GM19193 (cell line): ENCODE data around the gene OTUD4.
A peak's percentile ranks its signal among the peaks of the same experiment; 100 is the strongest.

ENCODE experiments used
- POLR2A ChIP-seq: IDR thresholded peaks from 4 replicates; pipeline ENCODE4 v1.6.1; 2011; ENCODE audit not compliant: insufficient read depth, insufficient read length; ENCODE audit errors: extremely low read depth

OTUD4 gene

GRCh38 chr4:145099653-145100052 lies 80.7 kb downstream of the OTUD4 start:
- TF ChIP-seq POLR2A, result no peak

DNA sequence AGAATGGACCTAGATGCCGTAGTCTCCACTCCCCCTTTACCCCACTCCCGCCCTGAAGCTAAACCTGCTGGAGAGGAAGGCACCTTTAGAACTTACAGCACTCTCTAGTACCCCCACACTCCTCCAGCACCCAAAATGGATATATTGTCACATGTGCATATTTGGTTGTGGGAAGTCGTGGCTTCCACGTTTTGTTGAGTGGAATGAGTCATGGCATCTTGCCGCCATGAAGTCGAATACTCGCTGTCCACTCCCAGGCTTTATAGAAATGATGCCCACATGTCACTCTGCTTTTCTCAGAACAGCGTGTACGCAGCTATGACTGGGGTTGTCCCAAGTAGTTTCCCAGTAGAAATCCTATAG lies 81.7 kb downstream of the OTUD4 start:
- TF ChIP-seq POLR2A, result no peak

DNA sequence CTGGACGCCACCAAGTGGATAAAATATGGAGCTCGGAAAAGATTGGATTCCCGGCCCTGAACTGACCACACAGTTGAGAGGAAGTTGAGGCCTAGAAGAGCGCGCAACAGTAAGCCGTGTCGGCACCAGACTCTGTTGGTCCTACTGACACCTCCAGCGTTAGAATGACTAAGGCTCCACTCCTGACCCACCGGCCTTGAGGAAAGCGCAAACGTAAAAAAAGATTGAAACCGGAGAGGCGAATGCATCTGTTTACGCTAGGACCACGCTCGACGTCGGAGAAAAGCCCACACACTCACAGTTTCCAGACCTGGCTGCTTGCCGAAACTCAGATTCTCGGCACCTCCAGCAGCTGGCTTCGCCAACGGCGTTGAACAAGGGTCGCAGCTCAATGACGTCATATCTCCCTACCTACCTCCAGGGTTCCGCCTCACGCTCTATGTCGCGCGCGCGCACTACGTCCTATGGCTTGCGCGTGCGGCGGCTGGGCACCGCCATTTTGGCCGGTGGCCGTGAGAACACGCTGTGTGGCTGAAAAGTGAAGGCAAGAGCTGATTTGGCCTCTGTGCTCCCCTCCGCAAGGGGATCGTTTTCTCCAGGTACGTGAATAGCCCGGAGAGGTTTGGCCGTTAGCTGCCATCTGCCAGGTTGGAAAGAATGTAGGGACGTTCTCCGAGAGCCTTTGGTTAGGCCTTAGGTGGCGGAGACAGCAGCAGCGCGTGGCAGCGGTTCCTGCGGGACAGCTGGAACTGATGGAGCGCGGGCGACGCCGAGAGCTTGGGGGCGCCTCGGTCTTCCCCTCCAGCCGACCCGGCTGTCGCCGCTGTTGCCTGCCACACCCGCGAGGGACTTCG lies 82.3 kb downstream of the OTUD4 start, which contains the start of the genes ABCE1 and ANAPC10:
Gene ABCE1, plus strand, starts transcription at position 491 of the 854 bp plus-strand sequence. CDS start 6,102 bp downstream, outside the sequence.
Gene ANAPC10, minus strand, starts transcription at position 376 of the 854 bp plus-strand sequence. CDS start 2,097 bp downstream, outside the sequence.
- TF ChIP-seq POLR2A, result peak; percentile 89

DNA sequence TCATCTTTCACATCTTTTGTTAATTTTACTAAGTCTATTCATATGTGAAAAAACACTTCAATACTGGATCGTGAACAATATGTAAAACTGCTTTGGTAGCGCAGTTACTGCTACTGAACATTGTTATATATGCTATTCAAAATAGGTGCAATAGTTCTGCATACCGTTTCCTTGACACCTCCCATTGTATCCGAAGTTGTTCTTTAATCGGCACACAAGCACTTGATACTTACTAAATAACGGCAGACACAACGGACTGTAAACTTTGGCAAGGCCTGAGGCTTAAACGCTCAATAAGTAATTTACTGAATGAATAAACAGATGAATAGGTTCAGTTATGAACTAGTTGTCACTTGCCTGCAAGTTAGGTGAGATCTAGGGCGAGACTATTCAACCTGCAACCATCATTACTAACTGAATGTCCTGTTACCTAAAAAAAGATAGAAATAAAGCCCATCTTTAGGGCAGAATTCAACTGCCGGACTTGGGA lies 83.0 kb downstream of the OTUD4 start:
- no peak for TF ChIP-seq POLR2A

GRCh38 chr4:145093638-145094037 lies 86.8 kb downstream of the OTUD4 start:
- TF ChIP-seq POLR2A, result no peak

DNA sequence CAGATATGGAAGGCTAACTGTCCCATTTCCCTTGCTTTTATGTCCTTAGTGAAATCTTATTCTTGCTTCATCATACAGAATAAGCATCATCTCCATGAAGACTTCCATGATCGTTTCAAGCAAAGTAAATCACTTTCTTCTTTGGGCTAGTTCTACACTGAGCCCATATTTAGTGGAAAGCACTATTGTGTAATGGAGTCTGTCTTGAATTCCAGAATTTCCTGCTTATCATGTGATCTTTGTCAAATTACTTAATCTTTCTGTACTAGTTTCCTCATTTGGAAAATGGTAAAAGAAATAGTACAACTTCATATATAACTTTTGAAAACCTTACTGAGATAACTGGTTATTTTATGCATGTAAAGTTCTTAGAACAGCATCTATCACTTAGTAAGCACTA lies 90.0 kb downstream of the OTUD4 start:
- TF ChIP-seq POLR2A, result no peak

- no peak for TF ChIP-seq POLR2A
These were observed 96.3 kb downstream of the OTUD4 start for GRCh38 chr4:145083891-145084605.
